HepG2 (cell line): ENCODE data around the gene SFXN5. TPM values are rescaled to one million over a fixed set of nuclear protein-coding genes. Genes with fewer than 3 reads are reported as not detected.

Experiments used
- AFF4 ChIP-seq: sonication (generic); formaldehyde crosslinking; IDR thresholded peaks from 2 replicates; pipeline ENCODE4 v1.4.0; 2020; ENCODE audit warnings: missing genetic modification reagents
- ARID4A ChIP-seq: sonication (generic); formaldehyde crosslinking; IDR thresholded peaks from 2 replicates; pipeline ENCODE4 v1.5.0; 2020; ENCODE audit warnings: mild to moderate bottlenecking, missing genetic modification reagents, borderline replicate concordance
- NFIB ChIP-seq: sonication (generic); formaldehyde crosslinking; IDR thresholded peaks from 2 replicates; pipeline ENCODE4 v1.9.0; 2021; ENCODE audit warnings: missing genetic modification reagents, mild to moderate bottlenecking, borderline replicate concordance
- PLSCR1 ChIP-seq: sonication (generic); formaldehyde crosslinking; IDR thresholded peaks from 2 replicates; pipeline ENCODE4 v1.5.0; 2020; ENCODE audit warnings: missing genetic modification reagents, mild to moderate bottlenecking, borderline replicate concordance
- SOX6 ChIP-seq, 2 experiments: fragments of 450-650 bp in 1 of 2; sonication (generic) in 1 of 2; formaldehyde crosslinking in 1 of 2; IDR thresholded peaks; 2 replicates each; pipeline versions ENCODE4 v1.4.0 to v1.6.1; 2017 to 2020; ENCODE audit warnings: antibody characterized with exemption in 1 of 2, mild to moderate bottlenecking in 1 of 2, missing genetic modification reagents in 1 of 2
- TEAD2 ChIP-seq: sonication (generic); formaldehyde crosslinking; IDR thresholded peaks from 2 replicates; pipeline ENCODE4 v1.9.0; 2021; ENCODE audit warnings: missing genetic modification reagents
- THAP9 ChIP-seq: sonication (generic); formaldehyde crosslinking; IDR thresholded peaks from 2 replicates; pipeline ENCODE4; 2020; ENCODE audit warnings: missing genetic modification reagents, mild to moderate bottlenecking, borderline replicate concordance
- ZNF354B ChIP-seq: sonication (generic); formaldehyde crosslinking; IDR thresholded peaks from 2 replicates; pipeline ENCODE4 v1.8.0; 2022; ENCODE audit warnings: mild to moderate bottlenecking, missing genetic modification reagents
- ZNF430 ChIP-seq: sonication (generic); formaldehyde crosslinking; IDR thresholded peaks from 2 replicates; pipeline ENCODE4 v1.9.0; 2021; ENCODE audit warnings: mild to moderate bottlenecking, missing genetic modification reagents
- ZNF501 ChIP-seq: sonication (generic); formaldehyde crosslinking; IDR thresholded peaks from 2 replicates; pipeline ENCODE4 v1.5.1; 2020; ENCODE audit warnings: mild to moderate bottlenecking, moderate library complexity, missing genetic modification reagents
- ZNF503 ChIP-seq: sonication (generic); formaldehyde crosslinking; IDR thresholded peaks from 2 replicates; pipeline ENCODE4 v1.4.0; 2020; ENCODE audit warnings: missing genetic modification reagents
- ZNF781 ChIP-seq: sonication (generic); formaldehyde crosslinking; IDR thresholded peaks from 2 replicates; pipeline ENCODE4 v1.5.1; 2020; ENCODE audit warnings: borderline replicate concordance, mild to moderate bottlenecking, missing genetic modification reagents; ENCODE audit errors: not compliant biosample characterization
- polyA plus RNA-seq, 8 experiments: library from polyadenylated mRNA; depleted of rRNA in 3 of 8; stranded (reverse) in 7 of 8; unstranded in 1 of 8; fragments of >200 nt; fragmentation: Illumina TruSeq in 4 of 8; extraction: Trizol in 4 of 8; gene quantifications; 2 replicates each; pipeline versions ENCODE4 v1.2.1 to v1.2.3, GENCODE V29; 2011 to 2016; ENCODE audit warnings: low read depth in 4 of 8, missing spikeins in 1 of 8, mixed read lengths in 1 of 8; ENCODE audit not compliant: insufficient read depth in 1 of 8
- total RNA-seq, 5 experiments: library from RNA; depleted of rRNA; stranded (reverse); fragments of >200 nt; fragmentation: Illumina TruSeq; extraction: Trizol; gene quantifications; 2 replicates each; pipeline ENCODE4 v1.2.3, GENCODE V29; 2016; ENCODE audit warnings: low read depth in 1 of 5

The SFXN5 gene
- total and polyA plus RNA-seq, 2 of the 13 experiments (the other 11 are each of a cell fraction or from before 2014, with no cell fraction given), result 34.9 to 37.4 TPM

GRCh38 chr2:73031725-73032701 lies 39.5 kb downstream of the SFXN5 start (continued):
- TF ChIP-seq ARID4A, result peak; percentile 76; the same call in 1 of the 2 replicates
- TF ChIP-seq TEAD2 (CRISPR knock-in tag), result no peak
- TF ChIP-seq ZNF430 (CRISPR knock-in tag), result peak; percentile 71
- TF ChIP-seq AFF4 (CRISPR knock-in tag), result 0 out of 2 replicates have a peak, but pooled peaks have one; percentile 27
- TF ChIP-seq NFIB (CRISPR knock-in tag), result no peak
- peak; percentile 24; the same call in 1 of the 2 replicates for TF ChIP-seq THAP9 (CRISPR knock-in tag)
- TF ChIP-seq ZNF354B (CRISPR knock-in tag), result 0 out of 2 replicates have a peak, but pooled peaks have one; percentile 46
- peak; percentile 76 for TF ChIP-seq ZNF501 (CRISPR knock-in tag)
- no peak for TF ChIP-seq SOX6 (IDR thresholded peaks at IDR 0.05)
- TF ChIP-seq SOX6 (CRISPR knock-in tag; IDR thresholded peaks at IDR 0.05), result peak; percentile 91
- no peak for TF ChIP-seq PLSCR1 (CRISPR knock-in tag)
- peak; percentile 91 for TF ChIP-seq ZNF503 (CRISPR knock-in tag)
- no peak for TF ChIP-seq ZNF781 (CRISPR knock-in tag)
